22Rv1 (cell line): ENCODE measurements around the gene FAM8A1.

Experiments
- H3K27ac ChIP-seq: fragments of 450-650 bp; 2 replicates; pipeline ENCODE4 v1.5.1; 2017
- ZFX ChIP-seq: fragments of 450-650 bp; IDR thresholded peaks from 2 replicates; pipeline ENCODE4 v1.6.1; 2017; ENCODE audit warnings: antibody characterized with exemption, borderline replicate concordance
- TF ChIP-seq, protein P1 (sequence below): fragments of 450-650 bp; IDR thresholded peaks from 2 replicates; pipeline ENCODE4 v1.5.1; 2017; ENCODE audit warnings: mild to moderate bottlenecking

The FAM8A1 gene

DNA sequence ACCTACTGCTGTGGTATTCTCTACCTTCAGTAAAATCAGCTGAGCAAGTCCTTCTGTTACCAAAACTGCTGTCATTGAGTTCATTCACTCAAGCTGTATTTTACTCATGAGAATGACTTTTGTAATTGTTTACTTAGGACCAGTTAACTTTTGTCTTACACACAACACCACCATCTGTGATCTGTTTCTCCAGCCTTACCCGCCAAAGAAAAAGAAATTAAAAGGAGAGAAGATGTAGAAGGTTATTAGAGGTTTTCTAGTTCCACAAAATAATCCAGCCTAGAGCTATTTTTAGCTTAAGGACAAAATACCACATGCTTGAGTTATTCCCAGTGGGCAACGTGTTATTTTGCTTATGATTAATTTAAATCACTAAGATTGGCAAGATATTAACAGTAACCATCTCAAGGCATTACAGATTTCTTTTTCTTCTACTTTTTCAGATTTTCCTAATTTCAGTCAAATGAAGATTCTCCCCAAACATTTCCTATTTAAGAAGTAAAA, 38.2 kb downstream of the FAM8A1 start:
- TF ChIP-seq, protein P1, sequence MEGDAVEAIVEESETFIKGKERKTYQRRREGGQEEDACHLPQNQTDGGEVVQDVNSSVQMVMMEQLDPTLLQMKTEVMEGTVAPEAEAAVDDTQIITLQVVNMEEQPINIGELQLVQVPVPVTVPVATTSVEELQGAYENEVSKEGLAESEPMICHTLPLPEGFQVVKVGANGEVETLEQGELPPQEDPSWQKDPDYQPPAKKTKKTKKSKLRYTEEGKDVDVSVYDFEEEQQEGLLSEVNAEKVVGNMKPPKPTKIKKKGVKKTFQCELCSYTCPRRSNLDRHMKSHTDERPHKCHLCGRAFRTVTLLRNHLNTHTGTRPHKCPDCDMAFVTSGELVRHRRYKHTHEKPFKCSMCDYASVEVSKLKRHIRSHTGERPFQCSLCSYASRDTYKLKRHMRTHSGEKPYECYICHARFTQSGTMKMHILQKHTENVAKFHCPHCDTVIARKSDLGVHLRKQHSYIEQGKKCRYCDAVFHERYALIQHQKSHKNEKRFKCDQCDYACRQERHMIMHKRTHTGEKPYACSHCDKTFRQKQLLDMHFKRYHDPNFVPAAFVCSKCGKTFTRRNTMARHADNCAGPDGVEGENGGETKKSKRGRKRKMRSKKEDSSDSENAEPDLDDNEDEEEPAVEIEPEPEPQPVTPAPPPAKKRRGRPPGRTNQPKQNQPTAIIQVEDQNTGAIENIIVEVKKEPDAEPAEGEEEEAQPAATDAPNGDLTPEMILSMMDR: no peak
- TF ChIP-seq ZFX: no peak
- H3K27ac ChIP-seq: no peak overlapping the region

DNA sequence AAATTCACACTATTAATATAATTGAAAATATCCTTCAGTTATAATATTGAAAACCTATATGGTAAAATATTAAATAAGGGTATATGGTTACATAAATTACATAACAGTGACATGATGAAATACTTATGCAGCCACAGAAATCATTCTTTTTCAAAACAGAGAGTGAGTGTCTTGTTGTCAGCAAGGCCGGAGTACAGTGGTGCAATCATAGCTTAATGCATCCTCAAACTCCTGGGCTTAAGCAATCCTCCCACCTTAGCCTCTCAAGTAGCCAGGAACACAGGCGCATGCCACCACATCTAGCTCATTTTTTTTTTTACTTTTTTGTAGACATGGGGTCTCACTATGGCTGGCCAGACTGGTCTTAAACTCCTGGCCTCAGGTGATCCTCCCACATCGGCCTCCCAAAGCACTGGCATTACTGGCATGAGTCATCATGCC, 40.4 kb downstream of the FAM8A1 start:
- no peak overlapping the region for H3K27ac ChIP-seq
- TF ChIP-seq, protein P1: no peak
- TF ChIP-seq ZFX: no peak

GRCh38 chr6:17648745-17649144, 48.6 kb downstream of the FAM8A1 start:
- H3K27ac ChIP-seq: no peak overlapping the region
- TF ChIP-seq, protein P1: no peak
- no peak for TF ChIP-seq ZFX

- no peak overlapping the region for H3K27ac ChIP-seq
- TF ChIP-seq ZFX: no peak
- TF ChIP-seq, protein P1: no peak
Measured at GRCh38 chr6:17650656-17651309, 50.7 kb downstream of the FAM8A1 start.

GRCh38 chr6:17653198-17653882, 53.2 kb downstream of the FAM8A1 start:
- H3K27ac ChIP-seq: no peak overlapping the region
- TF ChIP-seq ZFX: no peak
- TF ChIP-seq, protein P1: no peak

DNA sequence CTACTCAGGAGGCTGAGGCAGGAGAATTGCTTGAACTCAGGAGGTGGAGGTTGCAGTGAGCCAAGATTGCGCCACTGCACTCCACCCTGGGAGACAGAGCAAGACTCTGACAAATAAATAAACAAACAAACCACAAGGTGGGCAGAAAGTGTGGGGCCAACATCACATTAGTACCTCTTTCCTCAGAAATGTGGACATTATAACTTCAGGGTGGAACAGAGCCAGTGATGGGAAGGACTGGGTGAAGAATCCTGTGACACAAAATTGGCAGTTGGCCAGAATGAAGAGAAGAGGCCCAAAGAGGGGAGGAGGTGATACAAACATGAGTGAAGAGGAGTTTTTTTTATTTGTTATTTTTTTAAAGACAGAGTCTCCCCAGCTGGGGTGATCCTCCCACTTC, 56.0 kb downstream of the FAM8A1 start:
- TF ChIP-seq, protein P1: no peak
- TF ChIP-seq ZFX: no peak

DNA sequence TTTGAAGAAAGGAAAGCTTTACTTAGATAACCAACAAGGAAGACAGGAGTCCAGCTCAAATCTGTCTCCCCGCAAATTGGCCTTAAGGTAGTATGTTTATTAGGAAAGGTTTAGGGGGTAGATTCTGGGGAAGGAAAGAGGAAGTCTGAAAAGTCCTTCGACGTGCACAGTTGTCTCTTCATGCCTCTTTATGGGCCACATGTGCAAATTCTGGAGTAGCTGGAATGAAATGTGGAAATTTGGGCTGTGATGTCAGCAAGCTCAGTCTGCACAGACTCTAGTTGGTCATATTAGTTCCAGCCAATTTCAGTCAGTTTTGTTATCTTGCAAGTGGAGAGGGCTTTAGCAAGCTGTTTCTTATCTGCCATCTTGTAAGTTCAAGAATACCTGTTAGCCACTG, 56.5 kb downstream of the FAM8A1 start:
- H3K27ac ChIP-seq: no peak overlapping the region
- TF ChIP-seq ZFX: no peak
- TF ChIP-seq, protein P1: no peak

More for the DNA sequence above, 56.0 kb downstream of the FAM8A1 start:
- no peak overlapping the region for H3K27ac ChIP-seq
